ENCODE measurements around the gene GSTO1. TPM values are rescaled to one million over a fixed set of nuclear protein-coding genes. Genes with fewer than 3 reads are reported as not detected.

The GSTO1 gene
- total RNA-seq, 1 donor from 2014 or later, result 26.4 TPM

- no peak for DNase-seq
Measured at GRCh38 chr10:104306897-104307296, 52.2 kb downstream of the GSTO1 start.

- DNase-seq, result no peak
Measured at GRCh38 chr10:104307576-104308438, 53.1 kb downstream of the GSTO1 start.

GRCh38 chr10:104308439-104308903 is 53.8 kb downstream of the GSTO1 start:
- DNase-seq, result no peak

GRCh38 chr10:104309980-104310978 is 55.6 kb downstream of the GSTO1 start:
- no peak for DNase-seq

GRCh38 chr10:104311184-104311720 is 56.6 kb downstream of the GSTO1 start:
- no peak for DNase-seq

- no peak for DNase-seq
Measured at GRCh38 chr10:104314591-104315485, 60.1 kb downstream of the GSTO1 start.

- no peak for DNase-seq
Measured at GRCh38 chr10:104315486-104315921, 60.8 kb downstream of the GSTO1 start.

GRCh38 chr10:104316321-104317099 is 61.8 kb downstream of the GSTO1 start:
- no peak for DNase-seq

Small RNAs within 50 kb of the gene (small RNA-seq; reads per million reads assigned to genes)
- gene MIR4482 (0.26 reads per million), gene MIR609 (not detected)

Other genes starting within 250 kb of the GSTO1 start
- not detected for gene COL17A1, start 169.0 kb upstream of the GSTO1 start, total RNA-seq
- 20.1 TPM for gene SFR1, start 132.7 kb upstream of the GSTO1 start, total RNA-seq
- gene CFAP43, start 22.5 kb upstream of the GSTO1 start, total RNA-seq, result 16.7 TPM
- gene GSTO2, start 14.3 kb downstream of the GSTO1 start, total RNA-seq, result 0.62 TPM
- 1.6 TPM for gene ITPRIP, start 83.6 kb downstream of the GSTO1 start, total RNA-seq
- 0.62 TPM for gene CFAP58, start 98.9 kb downstream of the GSTO1 start, total RNA-seq

Data from occipital lobe (tissue), 3 donors.